ENCODE data around the gene LRFN2. TPM values are rescaled to one million over a fixed set of nuclear protein-coding genes. Genes with fewer than 3 reads are reported as not detected.

Gene LRFN2
- total RNA-seq, 1 donor from 2014 or later = not detected

DNA sequence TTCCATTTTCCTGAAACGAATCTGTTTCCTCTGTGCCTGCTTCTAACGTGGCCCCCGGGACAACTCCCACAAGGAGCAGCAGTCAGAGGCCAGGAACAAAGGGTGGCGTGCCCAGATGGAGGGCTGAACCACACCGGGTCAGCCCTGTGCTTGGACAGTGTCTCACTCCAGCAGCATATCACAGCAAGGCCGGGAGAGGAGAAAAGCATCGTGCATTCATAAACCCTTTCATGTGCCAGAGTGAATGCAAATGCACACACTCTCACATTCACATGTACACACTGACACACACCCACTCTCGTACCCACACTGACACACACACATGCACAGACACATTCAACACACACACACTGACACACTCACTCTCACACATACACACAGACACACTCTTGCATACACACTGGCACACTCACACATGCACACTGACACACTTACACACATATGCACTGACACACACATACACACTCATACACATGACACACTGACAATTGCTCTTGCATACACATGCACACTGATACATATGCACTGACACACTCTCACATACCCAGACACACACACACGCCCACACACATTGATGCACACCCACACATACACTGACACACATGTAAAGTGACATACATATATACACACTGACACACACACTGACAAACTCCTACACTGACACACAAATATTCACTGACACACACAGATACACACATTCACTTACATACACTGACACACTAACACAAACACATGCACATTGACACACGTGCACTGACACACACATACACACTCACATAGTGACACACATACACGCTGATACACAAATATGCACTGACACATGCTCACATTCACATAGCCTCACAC lies 237.0 kb downstream of the LRFN2 start:
- no peak for DNase-seq
- intact Hi-C loops (cut with DNase I) = no loop called here
- ATAC-seq (ENCODE audit: poor library complexity) = no peak

DNA sequence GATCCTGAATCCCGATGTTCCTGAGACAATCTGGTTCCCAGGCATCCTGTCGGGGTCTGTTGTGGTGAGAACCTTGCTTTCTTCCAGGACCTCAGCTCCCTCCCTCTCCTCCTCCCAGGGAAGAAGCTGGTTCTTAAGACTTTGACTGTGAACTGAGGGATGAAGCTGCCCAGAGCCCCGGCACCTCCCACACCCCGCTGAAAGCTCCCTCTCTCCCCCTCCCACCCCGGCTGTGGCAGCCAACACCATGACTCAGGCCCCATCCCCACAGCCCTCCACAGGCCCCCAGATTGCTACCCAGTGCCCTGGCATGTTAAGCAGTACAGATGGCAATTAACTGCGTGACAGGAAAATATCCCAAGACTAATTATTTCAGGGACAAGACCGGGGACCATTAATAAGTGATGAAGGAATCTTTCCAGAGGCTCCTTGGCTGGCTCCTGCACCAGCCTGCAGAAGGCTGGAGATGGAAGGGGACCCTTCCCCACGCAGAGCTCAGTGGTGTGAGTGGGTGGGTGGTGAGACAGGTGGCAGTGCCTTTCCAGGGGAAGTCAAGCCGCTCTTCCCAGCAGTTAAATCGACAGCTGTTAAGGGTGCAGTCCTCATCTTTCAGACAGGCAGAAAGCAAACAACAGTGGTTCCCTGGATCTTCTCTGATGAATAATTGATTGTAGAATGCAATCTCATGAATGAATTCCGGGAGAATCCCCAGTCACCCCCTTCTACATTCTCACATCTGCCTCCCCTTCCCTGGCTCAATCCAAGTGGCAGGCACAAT lies 237.9 kb downstream of the LRFN2 start:
- DNase-seq (no peak), ATAC-seq (ENCODE audit: poor library complexity) (no peak)
- intact Hi-C loops (cut with DNase I) = no loop called here

DNA sequence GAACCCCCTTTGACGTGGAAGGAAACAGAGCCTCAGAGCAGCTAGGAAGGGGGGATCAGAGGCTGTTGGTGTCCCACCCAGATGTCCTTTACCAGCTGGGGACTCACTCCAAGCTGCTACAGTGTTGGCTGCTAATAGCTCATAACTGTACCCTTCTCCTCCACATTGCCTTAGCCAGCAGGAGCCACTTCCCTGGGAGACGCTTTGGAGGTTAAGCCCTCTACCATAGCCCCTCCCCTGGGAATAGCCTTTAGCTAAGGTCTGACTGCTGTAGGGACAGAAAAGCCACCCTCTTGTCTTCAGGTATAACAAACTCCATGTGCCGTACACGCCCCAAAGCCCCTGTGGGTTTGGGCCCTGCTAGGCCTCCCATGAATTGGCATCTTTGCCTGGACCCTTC lies 238.6 kb downstream of the LRFN2 start:
- ATAC-seq (ENCODE audit: poor library complexity) = no peak
- DNase-seq = no peak
- intact Hi-C loops (cut with DNase I) = no loop called here

- intact Hi-C loops (cut with DNase I) = no loop called here
- no peak for DNase-seq
These were observed 239.6 kb downstream of the LRFN2 start for GRCh38 chr6:40347571-40348011.

GRCh38 chr6:40346246-40346645 lies 240.9 kb downstream of the LRFN2 start:
- no peak for DNase-seq
- intact Hi-C loops (cut with DNase I) = no loop called here
- ATAC-seq (ENCODE audit: poor library complexity) = no peak

More at GRCh38 chr6:40347571-40348011, 239.6 kb downstream of the LRFN2 start:
- ATAC-seq (ENCODE audit: poor library complexity) = no peak

GRCh38 chr6:40344566-40345167 lies 242.5 kb downstream of the LRFN2 start:
- ATAC-seq (ENCODE audit: poor library complexity) (peak; percentile 11), DNase-seq (no peak)
- intact Hi-C loops (cut with DNase I) = no loop called here

DNA sequence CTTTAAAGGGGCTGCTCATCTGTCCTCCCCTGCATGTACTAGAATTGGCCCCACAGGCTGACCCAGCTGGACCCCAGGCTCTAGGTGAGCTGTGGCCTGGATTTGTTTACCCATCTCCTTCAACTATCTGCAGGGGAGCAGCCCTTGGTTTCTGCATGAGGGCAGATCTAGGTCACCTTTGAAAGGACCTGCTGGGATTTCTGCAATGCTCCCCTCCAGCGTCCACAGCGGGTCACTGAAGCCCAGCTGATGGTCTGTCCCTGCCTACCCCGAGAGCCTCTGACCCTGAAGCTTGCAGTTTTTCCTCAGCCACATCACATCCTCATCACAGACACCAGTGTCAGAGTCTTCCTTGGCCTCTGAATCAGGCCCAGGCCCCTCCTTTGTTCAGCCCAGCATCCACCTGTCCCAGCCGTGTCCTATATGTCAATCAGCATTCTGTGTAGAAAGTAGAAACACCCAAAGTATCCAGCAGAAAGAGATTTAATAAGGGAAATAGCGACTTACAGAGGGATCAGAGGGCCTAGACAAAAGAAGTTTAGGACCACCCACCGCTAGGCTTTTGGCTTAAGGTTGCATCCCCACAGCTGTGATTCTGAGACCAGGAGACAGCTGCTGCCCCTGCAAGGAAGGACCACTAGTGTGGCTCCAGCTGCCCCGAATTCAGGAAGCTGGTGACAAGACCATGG lies 243.1 kb downstream of the LRFN2 start:
- intact Hi-C loops (cut with DNase I) = no loop called here
- ATAC-seq (ENCODE audit: poor library complexity) (no peak), DNase-seq (no peak)

- intact Hi-C loops (cut with DNase I) = no loop called here
- ATAC-seq (ENCODE audit: poor library complexity) (no peak), DNase-seq (no peak)
These were observed 243.8 kb downstream of the LRFN2 start for GRCh38 chr6:40343318-40343876.

DNA sequence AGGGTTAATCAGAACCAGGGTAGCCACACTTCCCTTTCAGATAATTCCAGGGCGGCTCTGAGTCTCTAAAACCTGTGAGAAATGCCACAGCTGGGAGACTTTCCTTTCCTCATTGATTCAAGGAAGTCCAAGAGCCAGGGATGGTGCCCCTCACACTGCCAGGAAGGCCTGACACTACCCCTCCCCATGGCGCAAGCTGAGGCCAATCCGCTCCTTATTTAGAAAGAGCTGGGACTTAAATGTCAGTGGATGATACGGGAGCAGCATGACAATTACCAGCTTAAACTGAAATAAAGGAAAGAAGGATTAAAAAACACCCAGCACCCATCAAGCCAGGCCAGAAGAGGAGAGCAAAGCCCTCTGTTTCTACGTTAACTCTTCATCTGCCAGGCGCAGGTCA lies 244.4 kb downstream of the LRFN2 start:
- DNase-seq (no peak), ATAC-seq (ENCODE audit: poor library complexity) (no peak)
- intact Hi-C loops (cut with DNase I) = no loop called here

- DNase-seq = no peak
- intact Hi-C loops (cut with DNase I) = no loop called here
- no peak for ATAC-seq (ENCODE audit: poor library complexity)
These were observed 245.4 kb downstream of the LRFN2 start for GRCh38 chr6:40341726-40342125.
